MCF 10A (cell line): Measurements from ENCODE around the gene CUEDC1. TPM values are rescaled to one million over a fixed set of nuclear protein-coding genes. Genes with fewer than 3 reads are reported as not detected.

Source experiments
- BruUV-seq: library from RNA; stranded (reverse); fragments of 400-500 nt; replicated peaks from 2 replicates; lab custom pipeline; 2021; lab: Mats Ljungman, UMichigan
- CTCF ChIA-PET: fragments of 300-600 bp; sonication (Branson Sonifier 250); formaldehyde crosslinking; extraction: SDS; loops from one replicate; lab custom pipeline; 2021; ENCODE audit warnings: antibody characterized with exemption, inconsistent platforms; lab: Yijun Ruan, JAX
- POLR2A ChIA-PET: fragments of 300-600, 350-650 bp; sonication (Branson Sonifier 250); formaldehyde crosslinking; extraction: SDS; loops from one replicate; lab custom pipeline; 2020; ENCODE audit warnings: antibody characterized with exemption, inconsistent platforms; lab: Yijun Ruan, JAX
- DNase-seq: peaks from one replicate; pipeline ENCODE4 v3.0.0-alpha.2; 2018; ENCODE audit not compliant: unreplicated experiment
- H3K27ac Mint-ChIP-seq: one replicate; pipeline ENCODE4 v1.8.0; 2022; ENCODE audit warnings: mild to moderate bottlenecking, low read depth, mixed read lengths; ENCODE audit not compliant: unreplicated experiment
- H3K27me3 Mint-ChIP-seq: one replicate; pipeline ENCODE4 v1.8.0; 2022; ENCODE audit warnings: mixed read lengths; ENCODE audit not compliant: insufficient read depth, unreplicated experiment
- H3K36me3 Mint-ChIP-seq: one replicate; pipeline ENCODE4 v1.8.0; 2022; ENCODE audit warnings: mild to moderate bottlenecking, moderate library complexity, mixed read lengths; ENCODE audit not compliant: insufficient read depth, unreplicated experiment
- H3K4me1 Mint-ChIP-seq: one replicate; pipeline ENCODE4 v1.8.0; 2022; ENCODE audit warnings: mixed read lengths; ENCODE audit not compliant: insufficient read depth, unreplicated experiment
- H3K4me3 Mint-ChIP-seq: one replicate; pipeline ENCODE4 v1.8.0; 2022; ENCODE audit warnings: mild to moderate bottlenecking, moderate library complexity, mixed read lengths; ENCODE audit not compliant: unreplicated experiment
- H3K9me3 Mint-ChIP-seq: one replicate; pipeline ENCODE4 v1.8.0; 2022; ENCODE audit warnings: mixed read lengths; ENCODE audit not compliant: unreplicated experiment
- intact Hi-C: fragments of 100-400 bp; cut with micrococcal nuclease; formaldehyde crosslinking; loops from 2 replicates; pipeline ENCODE4 v1.14.1; 2022
- total RNA-seq: library from RNA; stranded (reverse); gene quantifications from 2 replicates; pipeline ENCODE4 v1.2.3, GENCODE V29; 2022
- TF ChIP-seq, protein P1 (sequence below): fragments of 200-600 bp; IDR thresholded peaks from one replicate; pipeline ENCODE4 v1.8.0; 2022; ENCODE audit warnings: antibody characterized with exemption, mild to moderate bottlenecking; ENCODE audit not compliant: unreplicated experiment

The CUEDC1 gene
- total RNA-seq, 1 experiment from 2014 or later, result 15.6 TPM

GRCh38 chr17:57860414-57860999, 94.7 kb downstream of the CUEDC1 start:
- Mint-ChIP-seq H3K9me3 (no peaks in the 10 kb centered on the region), H3K27me3 (no peaks in the 10 kb centered on the region), H3K4me1 (peaks cover 14% of the 10 kb centered on the region), H3K4me3 (no peak overlapping the region), H3K27ac (no peak overlapping the region), H3K36me3 (no peaks in the 10 kb centered on the region)
- BruUV-seq, result no TSS peak
- ChIA-PET CTCF (interaction anchor here (0.6 to 15.7 kb wide), 13 partner anchors 9 to 311 kb away, joined by 3 to 418 read pairs (median 13); partner anchors contain the start of gene VEZF1), POLR2A (interaction anchor here (1.0 to 5.2 kb wide), 13 partner anchors 8 to 140 kb away, joined by 3 to 40 read pairs (median 5); partner anchors contain the start of genes MRPS23 and VEZF1)
- TF ChIP-seq, protein P1, sequence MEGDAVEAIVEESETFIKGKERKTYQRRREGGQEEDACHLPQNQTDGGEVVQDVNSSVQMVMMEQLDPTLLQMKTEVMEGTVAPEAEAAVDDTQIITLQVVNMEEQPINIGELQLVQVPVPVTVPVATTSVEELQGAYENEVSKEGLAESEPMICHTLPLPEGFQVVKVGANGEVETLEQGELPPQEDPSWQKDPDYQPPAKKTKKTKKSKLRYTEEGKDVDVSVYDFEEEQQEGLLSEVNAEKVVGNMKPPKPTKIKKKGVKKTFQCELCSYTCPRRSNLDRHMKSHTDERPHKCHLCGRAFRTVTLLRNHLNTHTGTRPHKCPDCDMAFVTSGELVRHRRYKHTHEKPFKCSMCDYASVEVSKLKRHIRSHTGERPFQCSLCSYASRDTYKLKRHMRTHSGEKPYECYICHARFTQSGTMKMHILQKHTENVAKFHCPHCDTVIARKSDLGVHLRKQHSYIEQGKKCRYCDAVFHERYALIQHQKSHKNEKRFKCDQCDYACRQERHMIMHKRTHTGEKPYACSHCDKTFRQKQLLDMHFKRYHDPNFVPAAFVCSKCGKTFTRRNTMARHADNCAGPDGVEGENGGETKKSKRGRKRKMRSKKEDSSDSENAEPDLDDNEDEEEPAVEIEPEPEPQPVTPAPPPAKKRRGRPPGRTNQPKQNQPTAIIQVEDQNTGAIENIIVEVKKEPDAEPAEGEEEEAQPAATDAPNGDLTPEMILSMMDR, result no peak
- no peak for DNase-seq
- intact Hi-C loops, result no loop called here

- H3K27me3 Mint-ChIP-seq, result no peaks in the 10 kb centered on the region
- no peaks in the 10 kb centered on the region for H3K36me3 Mint-ChIP-seq
- peaks cover 14% of the 10 kb centered on the region for H3K4me1 Mint-ChIP-seq
- no peaks in the 10 kb centered on the region for H3K9me3 Mint-ChIP-seq
- POLR2A ChIA-PET, result interaction anchor here (0.6 to 5.2 kb wide), 14 partner anchors 10 to 779 kb away, joined by 3 to 40 read pairs (median 6); partner anchors contain the start of genes MRPS23 and VEZF1
- DNase-seq, result no peak
- TF ChIP-seq, protein P1, result no peak
- intact Hi-C loops, result loop anchor here (2.0 to 10.0 kb wide), 3 partner anchors 32 to 225 kb away; partner anchors contain the start of gene DYNLL2
- H3K4me3 Mint-ChIP-seq, result no peak overlapping the region
- BruUV-seq, result no TSS peak
- H3K27ac Mint-ChIP-seq, result no peak overlapping the region
- CTCF ChIA-PET, result interaction anchor here (0.6 to 15.7 kb wide), 19 partner anchors 10 to 312 kb away, joined by 3 to 418 read pairs (median 12); partner anchors contain the start of gene VEZF1
These were observed 95.4 kb downstream of the CUEDC1 start for GRCh38 chr17:57859601-57860413.

DNA sequence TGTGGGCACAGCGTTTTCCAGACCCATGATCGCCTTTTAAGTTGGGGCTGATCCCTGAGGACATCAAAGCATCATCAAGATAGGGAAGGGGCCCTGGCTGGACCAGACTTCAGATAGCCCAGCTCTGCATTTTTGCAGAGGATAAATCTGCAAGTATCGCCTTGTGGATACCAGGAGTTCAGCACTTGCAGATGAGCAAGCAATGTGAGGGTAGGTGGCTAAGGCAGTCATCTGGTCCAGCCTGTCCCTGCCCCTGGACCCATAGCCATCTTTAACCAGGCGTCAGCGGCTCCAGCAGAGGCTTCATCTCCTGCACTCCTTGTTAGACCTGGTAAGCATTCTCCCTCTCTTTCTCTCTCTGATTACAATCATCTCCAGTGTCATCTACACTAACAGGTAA, 96.4 kb downstream of the CUEDC1 start:
- Mint-ChIP-seq H3K36me3 (no peaks in the 10 kb centered on the region), H3K9me3 (no peaks in the 10 kb centered on the region), H3K4me1 (peaks cover 21% of the 10 kb centered on the region), H3K27me3 (no peaks in the 10 kb centered on the region), H3K4me3 (no peak overlapping the region), H3K27ac (no peak overlapping the region)
- no TSS peak for BruUV-seq
- TF ChIP-seq, protein P1, result no peak
- CTCF ChIA-PET, result interaction anchor here (0.7 to 15.7 kb wide), 23 partner anchors 10 to 258 kb away, joined by 3 to 418 read pairs (median 6); partner anchors contain the start of gene VEZF1
- no peak for DNase-seq
- POLR2A ChIA-PET, result interaction anchor here (0.6 to 5.2 kb wide), 9 partner anchors 34 to 778 kb away, joined by 3 to 40 read pairs (median 4); no protein-coding TSS in a partner anchor
- intact Hi-C loops, result loop anchor here (1.0 to 10.0 kb wide), 7 partner anchors 16 to 254 kb away; partner anchors contain the start of gene DYNLL2
